Activated naive CD8-positive, alpha-beta T cell (primary cell): ENCODE results near the gene BMPR1B.
"Not testable (repeated sequence)": the region's sequence is repeated elsewhere in the genome, so short reads cannot be mapped to it uniquely, and the experiment has no call there.

ENCODE experiments used
- H3K27ac Mint-ChIP-seq: one replicate; pipeline ENCODE4 v1.8.0; 2021; ENCODE audit warnings: mixed read lengths
- H3K27me3 Mint-ChIP-seq: one replicate; pipeline ENCODE4 v1.8.0; 2021; ENCODE audit warnings: mixed read lengths
- H3K36me3 Mint-ChIP-seq: one replicate; pipeline ENCODE4 v1.8.0; 2021; ENCODE audit warnings: mixed read lengths
- H3K4me1 Mint-ChIP-seq: one replicate; pipeline ENCODE4 v1.8.0; 2021; ENCODE audit warnings: low read depth, mixed read lengths
- H3K4me3 Mint-ChIP-seq: one replicate; pipeline ENCODE4 v1.8.0; 2021; ENCODE audit warnings: mild to moderate bottlenecking, mixed read lengths
- H3K9me3 Mint-ChIP-seq: one replicate; pipeline ENCODE4 v1.8.0; 2021; ENCODE audit warnings: low read depth, mixed read lengths

The BMPR1B gene

DNA sequence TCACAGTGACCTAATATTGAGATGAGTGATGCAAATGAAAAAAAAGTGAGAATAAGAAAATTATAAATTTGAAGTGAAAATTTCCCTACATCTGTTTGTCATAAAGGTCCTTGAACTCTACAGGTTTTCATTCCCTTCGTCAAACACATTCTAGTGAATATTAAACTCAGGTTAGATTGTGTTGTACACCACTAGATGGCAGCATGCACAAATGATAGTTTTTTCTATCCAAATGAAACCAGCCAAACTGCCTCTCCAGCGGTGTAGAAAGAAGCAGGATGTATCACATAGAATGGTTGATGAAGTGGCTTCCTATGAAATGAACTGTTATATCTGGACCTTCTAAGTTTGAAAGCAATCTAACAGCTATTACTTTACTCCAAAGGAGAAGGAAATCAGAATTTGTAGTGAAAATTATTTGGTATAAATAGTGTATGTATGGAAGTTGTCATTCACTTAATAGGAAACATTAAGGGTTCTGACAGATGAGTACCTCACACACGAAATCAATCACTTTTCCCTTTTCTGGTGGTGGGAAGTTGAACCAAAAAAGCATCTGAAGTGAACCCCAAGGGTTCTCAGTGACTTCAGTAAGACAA is 408.3 kb downstream of the BMPR1B start:
- Mint-ChIP-seq H3K27ac (no peak overlapping the region), H3K4me3 (no peak overlapping the region), H3K27me3 (no peaks in the 10 kb centered on the region), H3K9me3 (no peaks in the 10 kb centered on the region), H3K4me1 (peaks cover 4% of the 10 kb centered on the region), H3K36me3 (no peaks in the 10 kb centered on the region)

- H3K36me3 Mint-ChIP-seq, result no peaks in the 10 kb centered on the region
- peaks cover 4% of the 10 kb centered on the region for H3K4me1 Mint-ChIP-seq
- no peak overlapping the region for H3K27ac Mint-ChIP-seq
- no peak overlapping the region for H3K4me3 Mint-ChIP-seq
- H3K9me3 Mint-ChIP-seq, result no peaks in the 10 kb centered on the region
- H3K27me3 Mint-ChIP-seq, result no peaks in the 10 kb centered on the region
Measured at GRCh38 chr4:95167805-95168204, 410.1 kb downstream of the BMPR1B start.

DNA sequence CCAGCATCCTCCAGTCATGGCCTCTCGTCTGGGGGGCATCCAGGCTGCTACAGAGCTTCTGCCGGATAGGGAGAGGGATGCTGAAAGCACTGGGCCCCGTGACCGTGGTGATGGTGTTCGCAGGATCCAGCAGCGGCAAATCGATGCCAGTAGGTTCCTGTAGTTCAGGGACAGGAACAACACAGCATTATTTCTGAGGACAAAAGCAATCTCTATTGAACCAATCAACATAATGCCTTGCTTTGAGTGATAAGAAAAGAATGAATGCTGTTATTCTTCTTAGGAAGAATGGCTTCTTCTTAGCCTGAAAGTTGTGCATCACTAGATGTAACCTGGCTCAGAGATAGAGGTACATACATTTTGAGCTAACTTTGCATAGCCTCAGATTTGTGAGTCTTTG is 412.4 kb downstream of the BMPR1B start:
- Mint-ChIP-seq H3K36me3 (no peaks in the 10 kb centered on the region), H3K9me3 (no peaks in the 10 kb centered on the region), H3K4me3 (no peak overlapping the region), H3K4me1 (peaks cover 4% of the 10 kb centered on the region), H3K27ac (no peak overlapping the region), H3K27me3 (no peaks in the 10 kb centered on the region)

GRCh38 chr4:95171377-95171776 is 413.6 kb downstream of the BMPR1B start:
- not testable (repeated sequence) for H3K4me1 Mint-ChIP-seq, H3K4me3 Mint-ChIP-seq, H3K9me3 Mint-ChIP-seq, H3K27me3 Mint-ChIP-seq, H3K27ac Mint-ChIP-seq, H3K36me3 Mint-ChIP-seq

GRCh38 chr4:95178938-95179337 is 421.2 kb downstream of the BMPR1B start:
- no peaks in the 10 kb centered on the region for H3K4me1 Mint-ChIP-seq
- H3K27ac Mint-ChIP-seq, result no peak overlapping the region
- H3K4me3 Mint-ChIP-seq, result no peak overlapping the region
- H3K27me3 Mint-ChIP-seq, result no peaks in the 10 kb centered on the region
- H3K36me3 Mint-ChIP-seq, result no peaks in the 10 kb centered on the region
- no peaks in the 10 kb centered on the region for H3K9me3 Mint-ChIP-seq

DNA sequence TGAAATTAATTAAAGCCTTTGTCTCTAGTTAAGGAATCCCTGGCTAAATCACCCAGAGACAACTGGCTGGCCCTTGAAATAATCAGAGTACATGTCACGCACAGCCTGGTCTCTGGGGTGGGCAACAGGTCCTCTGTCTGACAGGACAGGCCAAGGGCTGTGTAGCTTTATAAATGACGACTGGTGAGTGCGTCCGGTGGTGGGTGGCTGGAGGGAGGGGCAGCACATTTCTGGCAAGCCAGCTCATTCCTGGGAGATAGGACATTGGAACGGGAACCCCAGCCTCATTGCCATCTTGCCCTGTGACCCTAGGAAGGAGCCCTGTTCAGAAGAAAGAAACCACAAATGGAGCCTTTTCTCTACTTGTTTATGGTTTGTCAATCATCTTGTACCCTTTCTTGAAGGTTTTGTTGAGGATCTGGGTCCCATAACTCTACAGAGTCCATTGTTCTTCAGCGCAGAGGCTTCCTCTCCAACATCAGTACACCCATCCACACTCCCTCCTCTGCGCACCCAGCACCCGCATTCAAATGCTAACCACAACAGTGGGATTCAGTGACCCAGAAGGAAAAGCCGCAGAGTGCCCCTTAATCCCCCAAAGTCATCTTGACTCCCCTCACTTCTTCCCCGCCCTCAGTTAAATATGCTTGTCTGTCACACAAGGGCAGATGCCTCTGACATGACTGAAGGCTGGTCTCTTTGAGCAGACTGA is 422.9 kb downstream of the BMPR1B start:
- no peaks in the 10 kb centered on the region for H3K4me1 Mint-ChIP-seq
- no peaks in the 10 kb centered on the region for H3K9me3 Mint-ChIP-seq
- no peaks in the 10 kb centered on the region for H3K36me3 Mint-ChIP-seq
- H3K4me3 Mint-ChIP-seq, result no peak overlapping the region
- no peak overlapping the region for H3K27ac Mint-ChIP-seq
- no peaks in the 10 kb centered on the region for H3K27me3 Mint-ChIP-seq

DNA sequence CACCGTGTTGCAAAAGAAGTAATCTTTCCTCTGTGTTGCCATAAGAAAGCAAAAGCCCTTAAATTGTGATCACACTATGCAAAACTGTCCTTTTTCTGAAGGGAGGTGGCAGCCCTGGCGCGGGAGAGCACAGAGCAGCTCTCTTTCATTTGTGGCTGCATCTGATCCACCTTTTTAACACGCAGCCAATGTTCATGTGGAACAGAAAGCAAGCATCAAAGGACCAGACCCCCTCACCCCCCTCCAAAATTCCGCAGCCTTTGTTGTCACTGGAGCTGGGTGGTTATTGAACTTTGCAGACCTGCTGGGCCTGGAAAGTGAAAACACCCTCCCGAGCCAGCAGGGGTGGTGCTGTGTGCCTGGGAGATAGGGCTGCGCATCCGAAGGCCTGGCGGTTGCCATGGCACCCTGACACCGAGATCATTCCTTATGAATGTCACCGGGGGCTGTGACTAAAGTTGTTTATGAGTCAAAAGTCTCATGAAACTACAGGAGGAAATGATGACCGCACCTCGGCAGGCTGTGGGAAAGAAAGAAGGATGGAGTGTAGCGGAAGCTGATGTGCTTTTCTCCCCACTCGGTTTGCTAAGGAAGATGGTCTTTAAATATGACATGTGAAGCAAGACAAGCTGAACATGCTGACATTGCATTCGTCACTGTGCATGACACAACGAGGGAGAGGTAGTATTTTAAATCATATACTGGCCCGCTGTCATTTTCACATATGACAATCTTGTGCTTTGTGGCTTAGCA is 423.7 kb downstream of the BMPR1B start:
- Mint-ChIP-seq H3K4me1 (no peaks in the 10 kb centered on the region), H3K27ac (no peak overlapping the region), H3K9me3 (no peaks in the 10 kb centered on the region), H3K4me3 (no peak overlapping the region), H3K36me3 (no peaks in the 10 kb centered on the region), H3K27me3 (no peaks in the 10 kb centered on the region)

DNA sequence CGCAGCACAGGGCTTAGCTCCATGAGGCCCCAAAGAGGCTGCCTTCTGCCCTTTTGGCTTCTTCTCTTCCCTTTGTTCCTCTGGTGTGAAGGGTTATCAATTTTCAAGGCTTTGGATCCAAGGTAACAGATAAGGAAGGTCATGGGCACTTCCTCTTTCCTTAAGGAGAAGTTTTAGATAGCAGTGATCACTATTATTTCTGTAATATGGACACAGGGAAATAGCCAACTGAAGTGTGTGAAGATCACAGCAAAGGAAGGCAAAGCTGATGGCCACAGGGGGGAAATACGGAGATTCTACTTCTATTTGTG is 424.2 kb downstream of the BMPR1B start:
- H3K4me3 Mint-ChIP-seq, result no peak overlapping the region
- H3K27ac Mint-ChIP-seq, result no peak overlapping the region
- H3K27me3 Mint-ChIP-seq, result no peaks in the 10 kb centered on the region
- H3K36me3 Mint-ChIP-seq, result no peaks in the 10 kb centered on the region
- no peaks in the 10 kb centered on the region for H3K9me3 Mint-ChIP-seq
- no peaks in the 10 kb centered on the region for H3K4me1 Mint-ChIP-seq

- Mint-ChIP-seq H3K36me3 (no peaks in the 10 kb centered on the region), H3K4me3 (no peak overlapping the region), H3K27ac (no peak overlapping the region), H3K9me3 (no peaks in the 10 kb centered on the region), H3K4me1 (peaks cover 11% of the 10 kb centered on the region), H3K27me3 (no peaks in the 10 kb centered on the region)
Measured at GRCh38 chr4:95183656-95184408, 426.1 kb downstream of the BMPR1B start.

DNA sequence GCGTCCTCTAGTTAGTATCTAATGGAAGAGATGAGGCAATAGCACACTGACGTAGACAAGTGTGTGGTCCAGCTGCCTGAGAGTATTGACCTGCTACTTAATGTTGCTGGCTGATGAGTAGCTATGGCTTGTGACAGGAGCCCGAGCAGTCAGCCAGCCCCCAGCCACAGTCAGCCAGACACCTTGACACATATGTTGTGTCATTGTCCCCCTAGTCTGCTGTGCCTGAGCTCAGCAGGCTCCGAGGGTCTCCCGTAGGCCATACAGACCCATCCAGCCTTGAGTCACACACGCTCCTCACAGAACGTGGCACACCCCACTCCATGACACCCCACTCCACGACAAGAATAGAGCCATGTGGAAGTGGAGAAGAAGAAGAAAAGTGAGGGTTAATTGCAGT is 428.9 kb downstream of the BMPR1B start:
- Mint-ChIP-seq H3K27me3 (no peaks in the 10 kb centered on the region), H3K4me3 (no peak overlapping the region), H3K9me3 (no peaks in the 10 kb centered on the region), H3K27ac (no peak overlapping the region), H3K4me1 (peaks cover 27% of the 10 kb centered on the region), H3K36me3 (no peaks in the 10 kb centered on the region)

DNA sequence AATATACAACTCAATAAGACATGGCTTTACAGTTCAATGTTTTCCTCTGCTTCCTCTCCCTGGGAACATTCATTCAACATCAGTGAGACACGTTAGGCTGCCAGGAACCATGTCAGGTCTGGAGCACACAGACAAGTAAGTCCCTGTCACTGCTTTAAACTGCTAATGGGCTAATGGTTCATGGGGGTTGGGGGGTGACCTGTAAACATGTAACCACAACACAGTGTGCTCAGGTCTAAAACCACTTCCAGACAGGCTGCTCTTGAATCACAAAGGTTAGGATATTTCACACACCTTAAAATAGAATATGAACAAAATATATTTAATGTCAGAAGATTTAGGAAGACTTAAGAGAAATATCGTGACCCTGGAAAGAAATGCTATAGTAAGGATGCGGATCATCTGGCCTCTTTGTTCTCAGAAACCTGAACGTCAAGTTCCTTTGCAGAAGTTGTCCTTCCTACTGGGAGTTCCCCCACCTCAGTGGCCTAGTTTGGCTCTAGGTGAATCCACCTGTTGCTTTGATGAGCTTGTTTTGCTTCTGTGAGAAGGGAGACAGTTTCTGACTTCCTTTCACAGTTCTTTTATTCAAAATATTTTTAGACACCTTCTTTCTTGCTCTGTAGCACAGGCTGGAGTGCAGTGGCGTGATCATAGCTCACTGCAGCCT is 431.1 kb downstream of the BMPR1B start:
- no peak overlapping the region for H3K4me3 Mint-ChIP-seq
- H3K9me3 Mint-ChIP-seq, result no peaks in the 10 kb centered on the region
- H3K27ac Mint-ChIP-seq, result peak overlapping the region; percentile 48
- no peaks in the 10 kb centered on the region for H3K27me3 Mint-ChIP-seq
- H3K4me1 Mint-ChIP-seq, result peaks cover 38% of the 10 kb centered on the region
- no peaks in the 10 kb centered on the region for H3K36me3 Mint-ChIP-seq

- H3K27ac Mint-ChIP-seq, result no peak overlapping the region
- H3K4me1 Mint-ChIP-seq, result peaks cover 45% of the 10 kb centered on the region
- no peaks in the 10 kb centered on the region for H3K36me3 Mint-ChIP-seq
- H3K27me3 Mint-ChIP-seq, result no peaks in the 10 kb centered on the region
- H3K9me3 Mint-ChIP-seq, result no peaks in the 10 kb centered on the region
- H3K4me3 Mint-ChIP-seq, result no peak overlapping the region
Measured at GRCh38 chr4:95190751-95191436, 433.1 kb downstream of the BMPR1B start.

DNA sequence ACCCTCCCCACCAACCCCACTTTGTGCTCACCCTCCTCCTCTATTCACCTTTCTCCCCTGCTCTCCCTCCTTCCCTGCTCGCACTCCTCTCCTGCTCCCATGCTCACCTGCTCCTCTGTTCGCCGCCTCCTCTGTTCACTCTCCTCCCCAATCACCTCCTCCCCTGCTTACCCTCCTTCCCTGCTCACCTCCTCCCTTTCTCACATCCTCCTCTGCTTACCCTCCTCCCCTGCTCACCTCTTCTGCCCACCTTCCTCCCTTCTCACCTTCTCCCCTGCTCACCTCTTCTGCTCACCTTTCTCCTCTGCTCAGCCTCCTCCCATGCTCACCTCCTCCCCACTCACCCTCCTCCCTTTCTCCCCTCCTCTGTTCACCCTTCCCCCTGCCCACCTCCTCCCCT is 433.8 kb downstream of the BMPR1B start:
- no peaks in the 10 kb centered on the region for H3K9me3 Mint-ChIP-seq
- no peak overlapping the region for H3K27ac Mint-ChIP-seq
- H3K36me3 Mint-ChIP-seq, result no peaks in the 10 kb centered on the region
- H3K4me3 Mint-ChIP-seq, result no peak overlapping the region
- peaks cover 45% of the 10 kb centered on the region for H3K4me1 Mint-ChIP-seq
- no peaks in the 10 kb centered on the region for H3K27me3 Mint-ChIP-seq

- Mint-ChIP-seq H3K4me3 (no peak overlapping the region), H3K9me3 (no peaks in the 10 kb centered on the region), H3K27me3 (no peaks in the 10 kb centered on the region), H3K36me3 (no peaks in the 10 kb centered on the region), H3K27ac (peak overlapping the region; percentile 12), H3K4me1 (peaks cover 36% of the 10 kb centered on the region)
Measured at GRCh38 chr4:95193391-95194224, 435.9 kb downstream of the BMPR1B start.
